HepG2 (cell line): ENCODE data around the gene NBEA. TPM values are rescaled to one million over a fixed set of nuclear protein-coding genes. Genes with fewer than 3 reads are reported as not detected.

Experiments used
- ATAC-seq: fragments of 200-7000 bp; cut with Tn5 transposase; 3 replicates; pipeline ENCODE4 v1.9.1; 2020; ENCODE audit warnings: mild to moderate bottlenecking, moderate library complexity
- BruUV-seq: library from RNA; stranded (reverse); fragments of 400-500 nt; replicated peaks from 2 replicates; lab custom pipeline; 2021; lab: Mats Ljungman, UMichigan
- CTCF ChIA-PET: fragments of 300-600 bp; formaldehyde crosslinking; extraction: SDS; loops from one replicate; lab custom pipeline; 2021; ENCODE audit warnings: low total read pairs, inconsistent platforms, low intra/inter-chr PET ratio; lab: Yijun Ruan, JAX
- POLR2A ChIA-PET: fragments of 350-600 bp; sonication (Branson Sonifier 250); formaldehyde crosslinking; loops from one replicate; lab custom pipeline; 2020; ENCODE audit warnings: antibody characterized with exemption, inconsistent platforms; lab: Yijun Ruan, JAX
- DNase-seq: peaks from one replicate; pipeline ENCODE4 v3.0.0-alpha.2; 2015; ENCODE audit warnings: low spot score
- FAIRE-seq: peaks from 3 replicates; lab custom pipeline; 2011; peaks lifted over from hg19 to GRCh38; lab: Jason Lieb, UNC
- H2AFZ ChIP-seq: one replicate; pipeline ENCODE4 v1.6.1; 2011; ENCODE audit warnings: low read length, inconsistent platforms
- H3K27ac ChIP-seq: fragments of 300-600 bp; 3 replicates; pipeline ENCODE4 v1.8.0; 2011; ENCODE audit warnings: mixed run types, mild to moderate bottlenecking, mixed read lengths, low read length, inconsistent platforms; ENCODE audit not compliant: insufficient read depth; ENCODE audit errors: extremely low read length
- H3K27me3 ChIP-seq, 2 experiments: fragments of 200-600 bp in 1 of 2; 2 replicates in 1 of 2; 3 replicates in 1 of 2; pipeline versions ENCODE4 v1.6.0 to v1.8.0; 2011; ENCODE audit warnings: low read length in 2 of 2, mild to moderate bottlenecking in 2 of 2, moderate library complexity in 2 of 2, inconsistent platforms in 1 of 2; ENCODE audit not compliant: insufficient read depth in 2 of 2, control insufficient read depth in 1 of 2
- H3K36me3 ChIP-seq, 2 experiments: fragments of 200-600 bp in 1 of 2; replicated peaks in 1 of 2; 2 replicates in 1 of 2; 3 replicates in 1 of 2; pipeline versions ENCODE4 v1.5.1 to v1.8.0; 2011; ENCODE audit warnings: low read length in 2 of 2, inconsistent platforms in 1 of 2; ENCODE audit not compliant: insufficient read depth in 2 of 2, control insufficient read depth in 1 of 2
- H3K4me1 ChIP-seq: 2 replicates; pipeline ENCODE4 v1.5.1; 2012; ENCODE audit warnings: low read length, inconsistent platforms; ENCODE audit not compliant: insufficient read depth
- H3K4me2 ChIP-seq: 2 replicates; pipeline ENCODE4 v1.6.0; 2011; ENCODE audit warnings: low read depth, low read length, inconsistent platforms
- H3K4me3 ChIP-seq, 3 experiments: fragments of 200-600 bp in 1 of 3; sonication (generic), shearing (Covaris generic) in 1 of 3; replicated peaks in 1 of 3; 2 replicates each; pipeline ENCODE4 v1.5.1; 2011 to 2016; ENCODE audit warnings: low read length in 3 of 3, inconsistent platforms in 2 of 3, low read depth in 2 of 3, mild to moderate bottlenecking in 2 of 3, control low read depth in 1 of 3, mixed read lengths in 1 of 3; ENCODE audit not compliant: insufficient read depth in 1 of 3
- H3K79me2 ChIP-seq: one replicate; pipeline ENCODE4 v1.6.1; 2011; ENCODE audit warnings: low read length, inconsistent platforms; ENCODE audit not compliant: insufficient read depth
- H3K9ac ChIP-seq: 2 replicates; pipeline ENCODE4 v1.6.0; 2011; ENCODE audit warnings: mild to moderate bottlenecking, low read depth, low read length, inconsistent platforms; ENCODE audit not compliant: insufficient read depth
- H3K9me3 ChIP-seq: 2 replicates; pipeline ENCODE4 v1.5.1; 2012; ENCODE audit warnings: mild to moderate bottlenecking, low read length
- H4K20me1 ChIP-seq: 2 replicates; pipeline ENCODE4 v1.6.0; 2011; ENCODE audit warnings: inconsistent platforms, mild to moderate bottlenecking, low read length, moderate library complexity; ENCODE audit not compliant: insufficient read depth
- BCL6 ChIP-seq: IDR thresholded peaks from 2 replicates; pipeline ENCODE4 v1.6.1; 2016; ENCODE audit warnings: missing genetic modification reagents, missing compliant biosample characterization
- HNF4A ChIP-seq: sonication (generic); formaldehyde crosslinking; IDR thresholded peaks from 2 replicates; pipeline ENCODE4 v1.4.0; 2020; ENCODE audit warnings: missing genetic modification reagents
- ZNF207 ChIP-seq: fragments of 450-650 bp; IDR thresholded peaks from 2 replicates; pipeline ENCODE4 v1.6.1; 2016; ENCODE audit warnings: antibody characterized with exemption, borderline replicate concordance
- ZNF615 ChIP-seq: sonication (generic); formaldehyde crosslinking; IDR thresholded peaks from 2 replicates; pipeline ENCODE4 v1.5.0; 2020; ENCODE audit warnings: mild to moderate bottlenecking, missing genetic modification reagents, borderline replicate concordance
- ZNF709 ChIP-seq: sonication (generic); formaldehyde crosslinking; IDR thresholded peaks from 2 replicates; pipeline ENCODE4 v1.5.0; 2020; ENCODE audit warnings: mild to moderate bottlenecking, missing genetic modification reagents
- ZNF780A ChIP-seq: sonication (generic); formaldehyde crosslinking; IDR thresholded peaks from 2 replicates; pipeline ENCODE4 v1.8.0; 2022; ENCODE audit warnings: mild to moderate bottlenecking, missing genetic modification reagents, moderate library complexity
- ZNF839 ChIP-seq: sonication (generic); formaldehyde crosslinking; IDR thresholded peaks from 2 replicates; pipeline ENCODE4 v1.4.0; 2020; ENCODE audit warnings: missing genetic modification reagents, mild to moderate bottlenecking, borderline replicate concordance
- ZNF841 ChIP-seq: sonication (generic); formaldehyde crosslinking; IDR thresholded peaks from 2 replicates; pipeline ENCODE4 v1.8.1; 2023; ENCODE audit warnings: missing genetic modification reagents, borderline replicate concordance
- WGBS: methylation state at CpG from one replicate; pipeline ENCODE4 v1.1.6; 2017; ENCODE audit warnings: low lambda C conversion rate; 5-methylcytosine and 5-hydroxymethylcytosine counted together
- in situ Hi-C: cut with HindIII; loops from 2 replicates; pipeline ENCODE4 v1.10.0; 2017; ENCODE audit warnings: low pct_unique_long_range_greater_than_20kb; ENCODE audit not compliant: extremely low pct_ligation_motif_present
- intact Hi-C: fragments of 100-400 bp; cut with micrococcal nuclease; formaldehyde crosslinking; loops from one replicate; pipeline ENCODE4 v1.10.0; 2022; ENCODE audit not compliant: unreplicated experiment
- polyA plus RNA-seq, 8 experiments: library from polyadenylated mRNA; depleted of rRNA in 3 of 8; stranded (reverse) in 7 of 8; unstranded in 1 of 8; fragments of >200 nt; fragmentation: Illumina TruSeq in 4 of 8; extraction: Trizol in 4 of 8; gene quantifications; 2 replicates each; pipeline versions ENCODE4 v1.2.1 to v1.2.3, GENCODE V29; 2011 to 2016; ENCODE audit warnings: low read depth in 4 of 8, missing spikeins in 1 of 8, mixed read lengths in 1 of 8; ENCODE audit not compliant: insufficient read depth in 1 of 8
- total RNA-seq, 5 experiments: library from RNA; depleted of rRNA; stranded (reverse); fragments of >200 nt; fragmentation: Illumina TruSeq; extraction: Trizol; gene quantifications; 2 replicates each; pipeline ENCODE4 v1.2.3, GENCODE V29; 2016; ENCODE audit warnings: low read depth in 1 of 5
- TF ChIP-seq, protein P1 (sequence below), 2 experiments: sonication (generic) in 1 of 2; formaldehyde crosslinking in 1 of 2; IDR thresholded peaks; 2 replicates each; pipeline versions ENCODE4 v1.4.0 to v1.6.1; 2016 to 2020; ENCODE audit warnings: borderline replicate concordance in 1 of 2, low read depth in 1 of 2, mild to moderate bottlenecking in 1 of 2, missing genetic modification reagents in 1 of 2

The NBEA gene
- total and polyA plus RNA-seq, 2 of the 13 experiments (the other 11 are each of a cell fraction or from before 2014, with no cell fraction given), result 2.7 to 2.8 TPM

DNA sequence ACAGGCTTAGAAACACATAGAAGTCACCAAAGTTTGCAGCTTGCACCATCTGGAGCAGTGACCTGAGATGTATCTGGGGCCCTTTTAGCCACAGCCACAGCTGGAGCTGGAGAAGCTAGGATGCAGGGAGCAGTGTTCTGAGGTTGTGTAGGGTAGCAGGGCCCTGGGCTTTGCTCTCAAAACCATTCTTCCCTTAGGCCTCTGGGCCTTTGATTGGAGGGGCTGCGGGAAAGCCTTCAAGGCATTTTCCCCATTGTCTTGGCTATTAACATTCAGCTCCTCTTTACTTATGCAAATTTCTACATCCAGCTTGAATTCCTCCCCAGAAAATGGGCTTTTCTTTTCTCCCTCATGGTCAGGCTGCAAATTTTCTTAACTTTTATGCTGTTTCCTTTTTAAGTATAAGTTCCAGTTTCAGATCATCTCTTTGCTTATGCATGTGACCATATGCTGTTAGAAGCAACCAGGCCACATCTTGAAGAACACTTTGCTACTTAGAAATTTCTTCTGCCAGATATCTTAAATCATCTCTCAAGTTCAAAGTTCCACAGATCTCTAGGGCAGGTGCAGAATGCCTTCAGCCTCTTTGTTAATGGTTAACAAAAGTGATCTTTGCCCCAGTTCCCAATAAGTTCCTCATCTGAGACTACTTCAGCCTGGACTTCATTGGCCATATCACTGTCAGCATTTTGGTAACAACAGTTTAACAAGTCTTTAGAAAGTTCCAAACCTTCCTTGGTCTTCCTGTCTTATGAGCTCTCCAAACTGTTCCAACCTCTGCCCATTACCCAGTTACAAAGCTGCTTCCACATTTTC, 48.5 kb downstream of the NBEA start:
- Histone ChIP-seq H3K27ac (no peak overlapping the region), H3K4me1 (peaks cover 22% of the 10 kb centered on the region), H2AFZ (no peak overlapping the region), H3K4me3 (no peak overlapping the region; a peak in 1 of 6 replicates), H3K27me3 (no peaks in the 10 kb centered on the region), H3K36me3 (no peaks in the 10 kb centered on the region), H3K79me2 (no peaks in the 10 kb centered on the region), H3K9ac (no peak overlapping the region), H3K9me3 (peaks cover 26% of the 10 kb centered on the region), H3K4me2 (0 out of 2 replicates have a peak overlapping the region, but pooled peaks have one; percentile 26), H4K20me1 (no peaks in the 10 kb centered on the region)
- POLR2A ChIA-PET, result no interaction called here
- no peak for FAIRE-seq
- 60% methylated on average over 1 of the region's 1 CpG for WGBS
- peak; percentile 73 for ATAC-seq
- intact Hi-C loops (no loop called here), in situ Hi-C loops (no loop called here)
- CTCF ChIA-PET, result no interaction called here
- TF ChIP-seq BCL6 (no peak), ZNF780A (CRISPR knock-in tag) (no peak), ZNF207 (no peak), ZNF615 (no peak), ZNF709 (CRISPR knock-in tag) (no peak), ZNF841 (CRISPR knock-in tag) (peak; percentile 82; the same call in 1 of the 2 replicates), ZNF839 (no peak), HNF4A (CRISPR knock-in tag) (peak; percentile 62)
- TF ChIP-seq, protein P1, sequence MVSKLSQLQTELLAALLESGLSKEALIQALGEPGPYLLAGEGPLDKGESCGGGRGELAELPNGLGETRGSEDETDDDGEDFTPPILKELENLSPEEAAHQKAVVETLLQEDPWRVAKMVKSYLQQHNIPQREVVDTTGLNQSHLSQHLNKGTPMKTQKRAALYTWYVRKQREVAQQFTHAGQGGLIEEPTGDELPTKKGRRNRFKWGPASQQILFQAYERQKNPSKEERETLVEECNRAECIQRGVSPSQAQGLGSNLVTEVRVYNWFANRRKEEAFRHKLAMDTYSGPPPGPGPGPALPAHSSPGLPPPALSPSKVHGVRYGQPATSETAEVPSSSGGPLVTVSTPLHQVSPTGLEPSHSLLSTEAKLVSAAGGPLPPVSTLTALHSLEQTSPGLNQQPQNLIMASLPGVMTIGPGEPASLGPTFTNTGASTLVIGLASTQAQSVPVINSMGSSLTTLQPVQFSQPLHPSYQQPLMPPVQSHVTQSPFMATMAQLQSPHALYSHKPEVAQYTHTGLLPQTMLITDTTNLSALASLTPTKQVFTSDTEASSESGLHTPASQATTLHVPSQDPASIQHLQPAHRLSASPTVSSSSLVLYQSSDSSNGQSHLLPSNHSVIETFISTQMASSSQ (IDR thresholded peaks at IDR 0.05; ENCODE audit: low read depth), result peak; percentile 66
- TF ChIP-seq, protein P1 (CRISPR knock-in tag; IDR thresholded peaks at IDR 0.05; ENCODE audit: borderline replicate concordance), result peak; percentile 64
- no TSS peak for BruUV-seq
- DNase-seq, result peak; percentile 13
